ENCODE measurements around the gene SPTLC3. TPM values are rescaled to one million over a fixed set of nuclear protein-coding genes. Genes with fewer than 3 reads are reported as not detected.

SPTLC3 gene
- total and polyA plus RNA-seq, 2 experiments from 2014 or later, result 0.52 to 0.66 TPM

DNA sequence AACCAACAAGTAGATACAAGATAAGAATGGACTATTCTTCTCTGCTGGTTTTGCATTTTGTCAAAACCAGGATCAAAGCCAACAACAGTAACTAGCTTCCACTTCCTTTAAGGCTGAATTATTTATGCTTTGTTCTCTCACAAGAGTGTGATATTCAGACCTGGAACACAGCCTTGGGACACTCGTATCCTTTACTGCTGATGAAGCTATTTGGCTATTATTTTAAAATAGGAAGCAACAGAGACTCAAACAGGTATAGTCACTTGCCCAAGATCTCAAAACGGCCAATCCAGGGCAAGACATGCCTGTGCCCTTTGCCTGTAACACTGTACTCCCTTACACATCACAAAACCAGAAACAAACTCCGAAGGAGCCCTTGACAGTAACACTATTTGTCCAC lies 19.9 kb downstream of the SPTLC3 start (continued):
- TF ChIP-seq, protein P1, sequence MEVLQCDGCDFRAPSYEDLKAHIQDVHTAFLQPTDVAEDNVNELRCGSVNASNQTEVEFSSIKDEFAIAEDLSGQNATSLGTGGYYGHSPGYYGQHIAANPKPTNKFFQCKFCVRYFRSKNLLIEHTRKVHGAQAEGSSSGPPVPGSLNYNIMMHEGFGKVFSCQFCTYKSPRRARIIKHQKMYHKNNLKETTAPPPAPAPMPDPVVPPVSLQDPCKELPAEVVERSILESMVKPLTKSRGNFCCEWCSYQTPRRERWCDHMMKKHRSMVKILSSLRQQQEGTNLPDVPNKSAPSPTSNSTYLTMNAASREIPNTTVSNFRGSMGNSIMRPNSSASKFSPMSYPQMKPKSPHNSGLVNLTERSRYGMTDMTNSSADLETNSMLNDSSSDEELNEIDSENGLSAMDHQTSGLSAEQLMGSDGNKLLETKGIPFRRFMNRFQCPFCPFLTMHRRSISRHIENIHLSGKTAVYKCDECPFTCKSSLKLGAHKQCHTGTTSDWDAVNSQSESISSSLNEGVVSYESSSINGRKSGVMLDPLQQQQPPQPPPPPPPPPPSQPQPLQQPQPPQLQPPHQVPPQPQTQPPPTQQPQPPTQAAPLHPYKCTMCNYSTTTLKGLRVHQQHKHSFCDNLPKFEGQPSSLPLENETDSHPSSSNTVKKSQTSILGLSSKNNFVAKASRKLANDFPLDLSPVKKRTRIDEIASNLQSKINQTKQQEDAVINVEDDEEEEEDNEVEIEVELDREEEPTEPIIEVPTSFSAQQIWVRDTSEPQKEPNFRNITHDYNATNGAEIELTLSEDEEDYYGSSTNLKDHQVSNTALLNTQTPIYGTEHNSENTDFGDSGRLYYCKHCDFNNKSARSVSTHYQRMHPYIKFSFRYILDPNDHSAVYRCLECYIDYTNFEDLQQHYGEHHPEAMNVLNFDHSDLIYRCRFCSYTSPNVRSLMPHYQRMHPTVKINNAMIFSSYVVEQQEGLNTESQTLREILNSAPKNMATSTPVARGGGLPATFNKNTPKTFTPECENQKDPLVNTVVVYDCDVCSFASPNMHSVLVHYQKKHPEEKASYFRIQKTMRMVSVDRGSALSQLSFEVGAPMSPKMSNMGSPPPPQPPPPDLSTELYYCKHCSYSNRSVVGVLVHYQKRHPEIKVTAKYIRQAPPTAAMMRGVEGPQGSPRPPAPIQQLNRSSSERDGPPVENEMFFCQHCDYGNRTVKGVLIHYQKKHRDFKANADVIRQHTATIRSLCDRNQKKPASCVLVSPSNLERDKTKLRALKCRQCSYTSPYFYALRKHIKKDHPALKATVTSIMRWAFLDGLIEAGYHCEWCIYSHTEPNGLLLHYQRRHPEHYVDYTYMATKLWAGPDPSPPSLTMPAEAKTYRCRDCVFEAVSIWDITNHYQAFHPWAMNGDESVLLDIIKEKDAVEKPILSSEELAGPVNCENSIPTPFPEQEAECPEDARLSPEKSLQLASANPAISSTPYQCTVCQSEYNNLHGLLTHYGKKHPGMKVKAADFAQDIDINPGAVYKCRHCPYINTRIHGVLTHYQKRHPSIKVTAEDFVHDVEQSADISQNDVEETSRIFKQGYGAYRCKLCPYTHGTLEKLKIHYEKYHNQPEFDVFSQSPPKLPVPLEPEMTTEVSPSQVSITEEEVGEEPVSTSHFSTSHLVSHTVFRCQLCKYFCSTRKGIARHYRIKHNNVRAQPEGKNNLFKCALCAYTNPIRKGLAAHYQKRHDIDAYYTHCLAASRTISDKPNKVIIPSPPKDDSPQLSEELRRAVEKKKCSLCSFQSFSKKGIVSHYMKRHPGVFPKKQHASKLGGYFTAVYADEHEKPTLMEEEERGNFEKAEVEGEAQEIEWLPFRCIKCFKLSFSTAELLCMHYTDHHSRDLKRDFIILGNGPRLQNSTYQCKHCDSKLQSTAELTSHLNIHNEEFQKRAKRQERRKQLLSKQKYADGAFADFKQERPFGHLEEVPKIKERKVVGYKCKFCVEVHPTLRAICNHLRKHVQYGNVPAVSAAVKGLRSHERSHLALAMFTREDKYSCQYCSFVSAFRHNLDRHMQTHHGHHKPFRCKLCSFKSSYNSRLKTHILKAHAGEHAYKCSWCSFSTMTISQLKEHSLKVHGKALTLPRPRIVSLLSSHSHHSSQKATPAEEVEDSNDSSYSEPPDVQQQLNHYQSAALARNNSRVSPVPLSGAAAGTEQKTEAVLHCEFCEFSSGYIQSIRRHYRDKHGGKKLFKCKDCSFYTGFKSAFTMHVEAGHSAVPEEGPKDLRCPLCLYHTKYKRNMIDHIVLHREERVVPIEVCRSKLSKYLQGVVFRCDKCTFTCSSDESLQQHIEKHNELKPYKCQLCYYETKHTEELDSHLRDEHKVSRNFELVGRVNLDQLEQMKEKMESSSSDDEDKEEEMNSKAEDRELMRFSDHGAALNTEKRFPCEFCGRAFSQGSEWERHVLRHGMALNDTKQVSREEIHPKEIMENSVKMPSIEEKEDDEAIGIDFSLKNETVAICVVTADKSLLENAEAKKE (CRISPR knock-in tag; IDR thresholded peaks at IDR 0.05), result no peak
- TF ChIP-seq, protein P2, sequence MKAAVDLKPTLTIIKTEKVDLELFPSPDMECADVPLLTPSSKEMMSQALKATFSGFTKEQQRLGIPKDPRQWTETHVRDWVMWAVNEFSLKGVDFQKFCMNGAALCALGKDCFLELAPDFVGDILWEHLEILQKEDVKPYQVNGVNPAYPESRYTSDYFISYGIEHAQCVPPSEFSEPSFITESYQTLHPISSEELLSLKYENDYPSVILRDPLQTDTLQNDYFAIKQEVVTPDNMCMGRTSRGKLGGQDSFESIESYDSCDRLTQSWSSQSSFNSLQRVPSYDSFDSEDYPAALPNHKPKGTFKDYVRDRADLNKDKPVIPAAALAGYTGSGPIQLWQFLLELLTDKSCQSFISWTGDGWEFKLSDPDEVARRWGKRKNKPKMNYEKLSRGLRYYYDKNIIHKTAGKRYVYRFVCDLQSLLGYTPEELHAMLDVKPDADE (IDR thresholded peaks at IDR 0.05), result no peak
- no peak for TF ChIP-seq CREB1 (CRISPR knock-in tag; IDR thresholded peaks at IDR 0.05; ENCODE audit: low read depth)

DNA sequence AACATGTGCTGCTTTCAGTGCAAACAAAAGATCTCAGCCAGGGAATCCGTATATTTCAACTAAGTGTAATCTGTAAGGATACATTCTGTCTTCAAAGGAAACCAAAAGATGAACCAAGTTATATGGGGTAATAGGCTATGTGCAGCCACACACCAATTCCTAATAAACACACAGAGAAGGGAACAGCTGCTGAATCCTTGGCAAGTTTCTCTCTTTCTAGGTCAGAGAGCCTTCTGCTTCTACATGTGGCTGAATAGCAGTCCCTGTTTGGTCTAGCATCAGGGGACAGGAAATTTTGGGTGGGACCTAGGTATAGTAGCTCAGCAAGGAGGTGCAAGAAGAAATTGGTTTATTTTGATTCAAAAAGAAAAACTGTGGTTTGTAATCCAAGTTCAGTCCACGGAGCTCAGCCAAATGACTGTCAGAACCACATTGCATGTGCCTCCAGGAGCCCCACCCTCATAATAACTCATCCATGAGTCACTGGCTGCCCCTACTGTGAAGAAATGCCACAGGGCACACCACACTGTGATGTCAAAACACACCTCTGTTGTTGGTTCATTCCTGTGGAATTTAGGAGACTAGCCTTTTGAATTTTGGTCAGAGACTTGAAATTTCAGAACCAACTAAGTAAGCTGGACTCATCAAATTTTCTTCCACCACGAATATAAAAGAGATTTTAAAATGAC lies 21.1 kb downstream of the SPTLC3 start:
- H3K4me2 ChIP-seq, result no peak overlapping the region
- no peaks in the 10 kb centered on the region for H3K4me1 ChIP-seq (ENCODE audit: insufficient read depth)
- 0 out of 2 replicates have a peak, but pooled peaks cover 6% of the 10 kb centered on the region for H3K9me2 ChIP-seq (ENCODE audit: insufficient read depth)
- no peak; the same call in 2 of the 3 replicates for ATAC-seq
- no peaks in the 10 kb centered on the region for H3K36me3 ChIP-seq (ENCODE audit: insufficient read depth)
- H3K4me3 ChIP-seq, result no peak overlapping the region
- Mint-ChIP-seq H3K36me3 (ENCODE audit: low read depth) (no peaks in the 10 kb centered on the region), H3K27ac (no peak overlapping the region), H3K27me3 (ENCODE audit: insufficient read depth, low read depth, poor library complexity) (no peaks in the 10 kb centered on the region), H3K9me3 (no peaks in the 10 kb centered on the region), H3K4me3 (no peak overlapping the region), H3K4me1 (no peaks in the 10 kb centered on the region; the same call in 2 of the 3 replicates)
- DNase-seq (ENCODE audit: low spot score), result no peak
- H3F3A ChIP-seq (replicated peaks; ENCODE audit: low read depth), result no peaks in the 10 kb centered on the region
- no peak overlapping the region for H2AFZ ChIP-seq
- no peaks in the 10 kb centered on the region for H4K20me1 ChIP-seq (replicated peaks; ENCODE audit: insufficient read depth)
- H3K27ac ChIP-seq (ENCODE audit: low read depth), result no peak overlapping the region
- no peaks in the 10 kb centered on the region for H3K27me3 ChIP-seq (ENCODE audit: insufficient read depth)
- no peaks in the 10 kb centered on the region for H3K79me2 ChIP-seq (replicated peaks; ENCODE audit: insufficient read depth)
- TF ChIP-seq CREB1 (CRISPR knock-in tag; IDR thresholded peaks at IDR 0.05; ENCODE audit: low read depth) (no peak), JUNB (IDR thresholded peaks at IDR 0.05; ENCODE audit: unreplicated experiment) (no peak), POLR2AphosphoS5 (IDR thresholded peaks at IDR 0.05; ENCODE audit: low read depth) (no peak), ZNF114 (CRISPR knock-in tag; IDR thresholded peaks at IDR 0.05) (no peak), EZH2phosphoT487 (IDR thresholded peaks at IDR 0.05; ENCODE audit: unreplicated experiment) (no peak)
- TF ChIP-seq, protein P3, sequence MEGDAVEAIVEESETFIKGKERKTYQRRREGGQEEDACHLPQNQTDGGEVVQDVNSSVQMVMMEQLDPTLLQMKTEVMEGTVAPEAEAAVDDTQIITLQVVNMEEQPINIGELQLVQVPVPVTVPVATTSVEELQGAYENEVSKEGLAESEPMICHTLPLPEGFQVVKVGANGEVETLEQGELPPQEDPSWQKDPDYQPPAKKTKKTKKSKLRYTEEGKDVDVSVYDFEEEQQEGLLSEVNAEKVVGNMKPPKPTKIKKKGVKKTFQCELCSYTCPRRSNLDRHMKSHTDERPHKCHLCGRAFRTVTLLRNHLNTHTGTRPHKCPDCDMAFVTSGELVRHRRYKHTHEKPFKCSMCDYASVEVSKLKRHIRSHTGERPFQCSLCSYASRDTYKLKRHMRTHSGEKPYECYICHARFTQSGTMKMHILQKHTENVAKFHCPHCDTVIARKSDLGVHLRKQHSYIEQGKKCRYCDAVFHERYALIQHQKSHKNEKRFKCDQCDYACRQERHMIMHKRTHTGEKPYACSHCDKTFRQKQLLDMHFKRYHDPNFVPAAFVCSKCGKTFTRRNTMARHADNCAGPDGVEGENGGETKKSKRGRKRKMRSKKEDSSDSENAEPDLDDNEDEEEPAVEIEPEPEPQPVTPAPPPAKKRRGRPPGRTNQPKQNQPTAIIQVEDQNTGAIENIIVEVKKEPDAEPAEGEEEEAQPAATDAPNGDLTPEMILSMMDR (conservative IDR thresholded peaks at IDR 0.05; ENCODE audit: low read depth in 2 of 2), result no peak
- TF ChIP-seq, protein P4, sequence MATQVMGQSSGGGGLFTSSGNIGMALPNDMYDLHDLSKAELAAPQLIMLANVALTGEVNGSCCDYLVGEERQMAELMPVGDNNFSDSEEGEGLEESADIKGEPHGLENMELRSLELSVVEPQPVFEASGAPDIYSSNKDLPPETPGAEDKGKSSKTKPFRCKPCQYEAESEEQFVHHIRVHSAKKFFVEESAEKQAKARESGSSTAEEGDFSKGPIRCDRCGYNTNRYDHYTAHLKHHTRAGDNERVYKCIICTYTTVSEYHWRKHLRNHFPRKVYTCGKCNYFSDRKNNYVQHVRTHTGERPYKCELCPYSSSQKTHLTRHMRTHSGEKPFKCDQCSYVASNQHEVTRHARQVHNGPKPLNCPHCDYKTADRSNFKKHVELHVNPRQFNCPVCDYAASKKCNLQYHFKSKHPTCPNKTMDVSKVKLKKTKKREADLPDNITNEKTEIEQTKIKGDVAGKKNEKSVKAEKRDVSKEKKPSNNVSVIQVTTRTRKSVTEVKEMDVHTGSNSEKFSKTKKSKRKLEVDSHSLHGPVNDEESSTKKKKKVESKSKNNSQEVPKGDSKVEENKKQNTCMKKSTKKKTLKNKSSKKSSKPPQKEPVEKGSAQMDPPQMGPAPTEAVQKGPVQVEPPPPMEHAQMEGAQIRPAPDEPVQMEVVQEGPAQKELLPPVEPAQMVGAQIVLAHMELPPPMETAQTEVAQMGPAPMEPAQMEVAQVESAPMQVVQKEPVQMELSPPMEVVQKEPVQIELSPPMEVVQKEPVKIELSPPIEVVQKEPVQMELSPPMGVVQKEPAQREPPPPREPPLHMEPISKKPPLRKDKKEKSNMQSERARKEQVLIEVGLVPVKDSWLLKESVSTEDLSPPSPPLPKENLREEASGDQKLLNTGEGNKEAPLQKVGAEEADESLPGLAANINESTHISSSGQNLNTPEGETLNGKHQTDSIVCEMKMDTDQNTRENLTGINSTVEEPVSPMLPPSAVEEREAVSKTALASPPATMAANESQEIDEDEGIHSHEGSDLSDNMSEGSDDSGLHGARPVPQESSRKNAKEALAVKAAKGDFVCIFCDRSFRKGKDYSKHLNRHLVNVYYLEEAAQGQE (IDR thresholded peaks at IDR 0.05; ENCODE audit: unreplicated experiment), result no peak
